Nephron progenitor cell (in vitro differentiated cells): Measurements from ENCODE around the gene ARHGAP42.

Experiments
- DNase-seq: peaks from one replicate; pipeline ENCODE4 v3.0.0; 2021
- H3K27ac Mint-ChIP-seq: 2 replicates; pipeline ENCODE4 v1.8.0; 2021; ENCODE audit warnings: mild to moderate bottlenecking, moderate library complexity, mixed read lengths
- H3K27me3 Mint-ChIP-seq: 2 replicates; pipeline ENCODE4 v1.8.0; 2021; ENCODE audit warnings: mild to moderate bottlenecking, low read depth, mixed read lengths; ENCODE audit not compliant: poor library complexity
- H3K36me3 Mint-ChIP-seq: 2 replicates; pipeline ENCODE4 v1.8.0; 2021; ENCODE audit warnings: low read depth, mixed read lengths
- H3K4me1 Mint-ChIP-seq: 2 replicates; pipeline ENCODE4 v1.8.0; 2021; ENCODE audit warnings: mixed read lengths
- H3K4me3 Mint-ChIP-seq: 2 replicates; pipeline ENCODE4 v1.8.0; 2021; ENCODE audit warnings: mild to moderate bottlenecking, moderate library complexity, mixed read lengths
- H3K9me3 Mint-ChIP-seq: 2 replicates; pipeline ENCODE4 v1.8.0; 2021; ENCODE audit warnings: mild to moderate bottlenecking, moderate library complexity, mixed read lengths
- TF ChIP-seq, protein P1 (sequence below): fragments of 200-600 bp; sonication (generic); IDR thresholded peaks from 2 replicates; pipeline ENCODE4 v1.5.0; 2021; ENCODE audit warnings: antibody characterized with exemption

The ARHGAP42 gene

GRCh38 chr11:100922121-100922520 is 235.0 kb downstream of the ARHGAP42 start:
- Mint-ChIP-seq H3K36me3 (no peaks in the 10 kb centered on the region), H3K27me3 (no peaks in the 10 kb centered on the region), H3K27ac (no peak overlapping the region), H3K9me3 (no peaks in the 10 kb centered on the region), H3K4me1 (peaks cover 7% of the 10 kb centered on the region), H3K4me3 (no peak overlapping the region)
- DNase-seq, result no peak
- TF ChIP-seq, protein P1, sequence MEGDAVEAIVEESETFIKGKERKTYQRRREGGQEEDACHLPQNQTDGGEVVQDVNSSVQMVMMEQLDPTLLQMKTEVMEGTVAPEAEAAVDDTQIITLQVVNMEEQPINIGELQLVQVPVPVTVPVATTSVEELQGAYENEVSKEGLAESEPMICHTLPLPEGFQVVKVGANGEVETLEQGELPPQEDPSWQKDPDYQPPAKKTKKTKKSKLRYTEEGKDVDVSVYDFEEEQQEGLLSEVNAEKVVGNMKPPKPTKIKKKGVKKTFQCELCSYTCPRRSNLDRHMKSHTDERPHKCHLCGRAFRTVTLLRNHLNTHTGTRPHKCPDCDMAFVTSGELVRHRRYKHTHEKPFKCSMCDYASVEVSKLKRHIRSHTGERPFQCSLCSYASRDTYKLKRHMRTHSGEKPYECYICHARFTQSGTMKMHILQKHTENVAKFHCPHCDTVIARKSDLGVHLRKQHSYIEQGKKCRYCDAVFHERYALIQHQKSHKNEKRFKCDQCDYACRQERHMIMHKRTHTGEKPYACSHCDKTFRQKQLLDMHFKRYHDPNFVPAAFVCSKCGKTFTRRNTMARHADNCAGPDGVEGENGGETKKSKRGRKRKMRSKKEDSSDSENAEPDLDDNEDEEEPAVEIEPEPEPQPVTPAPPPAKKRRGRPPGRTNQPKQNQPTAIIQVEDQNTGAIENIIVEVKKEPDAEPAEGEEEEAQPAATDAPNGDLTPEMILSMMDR, result no peak

DNA sequence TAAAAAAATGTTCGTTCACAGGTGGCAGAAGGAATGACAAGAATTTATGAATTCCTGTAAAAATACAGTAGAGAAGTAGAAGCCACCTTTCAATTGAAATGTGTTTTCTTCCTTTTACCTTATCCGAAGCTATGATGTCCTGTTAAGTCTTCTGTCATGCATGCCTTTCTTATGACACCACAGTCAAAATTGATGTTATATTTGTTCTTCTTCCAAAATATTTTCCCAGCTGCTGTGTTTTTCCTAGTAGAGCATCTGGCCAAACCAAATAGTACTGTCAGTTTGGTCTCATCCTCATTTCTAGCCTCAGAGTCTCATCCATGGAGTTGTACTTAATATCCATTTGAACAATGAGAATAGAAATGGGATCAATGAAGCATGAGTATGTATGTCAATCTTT is 236.5 kb downstream of the ARHGAP42 start:
- Mint-ChIP-seq H3K4me3 (no peak overlapping the region), H3K9me3 (no peaks in the 10 kb centered on the region), H3K4me1 (peaks cover 12% of the 10 kb centered on the region), H3K36me3 (peaks cover 5% of the 10 kb centered on the region), H3K27me3 (no peaks in the 10 kb centered on the region), H3K27ac (no peak overlapping the region)
- DNase-seq, result no peak
- TF ChIP-seq, protein P1, result no peak

- Mint-ChIP-seq H3K4me3 (no peak overlapping the region), H3K9me3 (no peaks in the 10 kb centered on the region), H3K4me1 (peaks cover 5% of the 10 kb centered on the region), H3K27ac (no peak overlapping the region), H3K27me3 (no peaks in the 10 kb centered on the region), H3K36me3 (peaks cover 5% of the 10 kb centered on the region)
- no peak for DNase-seq
- TF ChIP-seq, protein P1, result no peak
Measured at GRCh38 chr11:100925935-100926334, 238.8 kb downstream of the ARHGAP42 start.

DNA sequence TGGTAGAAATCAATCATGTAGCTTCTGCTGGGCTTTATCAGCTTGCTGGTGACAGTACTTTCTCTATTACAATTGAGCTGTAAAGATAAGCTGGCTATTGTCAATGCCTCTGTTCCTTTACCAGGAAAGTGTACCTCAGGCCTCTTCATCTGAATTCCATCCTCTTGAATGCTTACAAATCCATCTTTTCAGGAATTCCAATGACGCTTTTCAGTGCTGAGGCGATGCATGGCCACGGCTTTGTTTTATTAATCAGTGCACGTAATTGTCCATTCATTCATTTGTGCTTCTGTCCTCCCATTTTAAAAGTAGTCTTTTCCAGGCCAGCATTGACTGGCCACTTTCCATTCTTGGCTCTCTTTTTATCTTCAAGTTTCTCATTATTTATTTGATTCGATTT is 240.5 kb downstream of the ARHGAP42 start:
- peaks cover 5% of the 10 kb centered on the region for H3K36me3 Mint-ChIP-seq
- no peaks in the 10 kb centered on the region for H3K9me3 Mint-ChIP-seq

GRCh38 chr11:100928426-100928825 is 241.3 kb downstream of the ARHGAP42 start:
- no peak for DNase-seq
- H3K4me1 Mint-ChIP-seq, result peaks cover 5% of the 10 kb centered on the region
- TF ChIP-seq, protein P1, result no peak
- H3K4me3 Mint-ChIP-seq, result no peak overlapping the region
- H3K27ac Mint-ChIP-seq, result no peak overlapping the region
- H3K27me3 Mint-ChIP-seq, result no peaks in the 10 kb centered on the region
- peaks cover 5% of the 10 kb centered on the region for H3K36me3 Mint-ChIP-seq
- H3K9me3 Mint-ChIP-seq, result no peaks in the 10 kb centered on the region

More for the DNA sequence above, 240.5 kb downstream of the ARHGAP42 start:
- no peak for DNase-seq
- TF ChIP-seq, protein P1, result no peak
- H3K4me3 Mint-ChIP-seq, result no peak overlapping the region
- H3K27me3 Mint-ChIP-seq, result no peaks in the 10 kb centered on the region
- peak overlapping the region; percentile 5 for H3K27ac Mint-ChIP-seq
- peaks cover 5% of the 10 kb centered on the region for H3K4me1 Mint-ChIP-seq

GRCh38 chr11:100929377-100929776 is 242.3 kb downstream of the ARHGAP42 start:
- Mint-ChIP-seq H3K9me3 (no peaks in the 10 kb centered on the region), H3K27me3 (no peaks in the 10 kb centered on the region), H3K36me3 (peaks cover 5% of the 10 kb centered on the region), H3K4me1 (peaks cover 5% of the 10 kb centered on the region), H3K27ac (no peak overlapping the region), H3K4me3 (no peak overlapping the region)
- no peak for DNase-seq
- TF ChIP-seq, protein P1, result no peak
